ENCODE measurements around the gene ATG16L2. TPM values are rescaled to one million over a fixed set of nuclear protein-coding genes. Genes with fewer than 3 reads are reported as not detected.

ATG16L2 gene
- total and polyA plus RNA-seq, 9 of the 15 experiments (the other 6 are each of a cell fraction or from before 2014, with no cell fraction given) = 0.18 to 11.2 (median 6.2) TPM

GRCh38 chr11:72841397-72841796 is 27.2 kb downstream of the ATG16L2 start:
- Histone ChIP-seq H3K27me3 (ENCODE audit: control insufficient read depth in 2 of 2, insufficient read depth in 2 of 2, low read length in 2 of 2) (no peaks in the 10 kb centered on the region), H3K4me2 (ENCODE audit: insufficient read depth, low read length) (no peak overlapping the region), H3K9ac (ENCODE audit: insufficient read depth in 1 of 2, low read depth in 2 of 2, low read length in 2 of 2) (0 out of 4 replicates have a peak overlapping the region, but pooled peaks of 1 of the 2 experiments have one; percentile 50), H3K27ac (ENCODE audit: extremely low read depth, low read depth, low read length) (no peak overlapping the region), H3K4me1 (replicated peaks in 1 of 2; ENCODE audit: control insufficient read depth in 2 of 2, insufficient read depth in 2 of 2, low read length in 2 of 2) (no peaks in the 10 kb centered on the region; a peak in 1 of 5 replicates), H4K20me1 (replicated peaks; ENCODE audit: control insufficient read depth, insufficient read depth, low read length) (no peaks in the 10 kb centered on the region), H3K9me1 (ENCODE audit: control insufficient read depth, insufficient read depth, low read length) (no peaks in the 10 kb centered on the region), H3K9me3 (replicated peaks; ENCODE audit: control insufficient read depth, insufficient read depth, low read depth, low read length) (no peaks in the 10 kb centered on the region), H2AFZ (ENCODE audit: low read depth, low read length) (no peak overlapping the region), H3K79me2 (ENCODE audit: control insufficient read depth, insufficient read depth, low read length) (no peaks in the 10 kb centered on the region), H3K36me3 (ENCODE audit: control insufficient read depth, insufficient read depth, low read length) (peaks cover 12% of the 10 kb centered on the region; the same call in 1 of the 3 replicates), H3K4me3 (no peak overlapping the region)
- ChIA-PET CTCF (ENCODE audit: low intra/inter-chr PET ratio) (interaction anchor here (1.1 kb wide), 1 partner anchor 17 kb away, joined by 6 read pairs; no protein-coding TSS in a partner anchor), POLR2A (interaction anchor here (1.0 to 1.8 kb wide), 3 partner anchors 9 to 293 kb away, joined by 3 to 7 read pairs (median 4); no protein-coding TSS in a partner anchor)
- ATAC-seq (no peak), FAIRE-seq (no peak), DNase-seq (ENCODE audit: extremely low read depth in 1 of 4, low spot score in 3 of 4) (no peak)
- no TSS peak for BruUV-seq (replicated peaks)
- in situ Hi-C loops (cut with MboI) = no loop called here
- intact Hi-C loops (cut with micrococcal nuclease) = no loop called here
- WGBS (ENCODE audit: insufficient coverage, low coverage, missing lambda C conversion rate) = 60% methylated on average over 7 of the region's 7 CpGs
- no peak for TF ChIP-seq SAFB2 (IDR thresholded peaks at IDR 0.05; ENCODE audit: borderline replicate concordance, low read depth, low read length, severe bottlenecking)
- TF ChIP-seq ZNF3 (CRISPR knock-in tag; IDR thresholded peaks at IDR 0.05) = no peak
- no peak for TF ChIP-seq MITF (IDR thresholded peaks at IDR 0.05)
- no peak for TF ChIP-seq FOXA1 (IDR thresholded peaks at IDR 0.05; ENCODE audit: borderline replicate concordance)
- TF ChIP-seq ESRRB (CRISPR knock-in tag; IDR thresholded peaks at IDR 0.05; ENCODE audit: borderline replicate concordance) = no peak
- no peak for TF ChIP-seq SRF (CRISPR knock-in tag; IDR thresholded peaks at IDR 0.05)
- no peak for TF ChIP-seq TAF9B (IDR thresholded peaks at IDR 0.05; ENCODE audit: partially characterized antibody)
- no peak for TF ChIP-seq TEAD4 (IDR thresholded peaks at IDR 0.05; ENCODE audit: low read length)
- TF ChIP-seq TEAD4 (CRISPR knock-in tag; IDR thresholded peaks at IDR 0.05; ENCODE audit: borderline replicate concordance) = no peak
- no peak for TF ChIP-seq ZKSCAN3 (CRISPR knock-in tag; IDR thresholded peaks at IDR 0.05)
- no peak for TF ChIP-seq SETDB1 (IDR thresholded peaks at IDR 0.05; ENCODE audit: low read length)
- TF ChIP-seq, protein P1, sequence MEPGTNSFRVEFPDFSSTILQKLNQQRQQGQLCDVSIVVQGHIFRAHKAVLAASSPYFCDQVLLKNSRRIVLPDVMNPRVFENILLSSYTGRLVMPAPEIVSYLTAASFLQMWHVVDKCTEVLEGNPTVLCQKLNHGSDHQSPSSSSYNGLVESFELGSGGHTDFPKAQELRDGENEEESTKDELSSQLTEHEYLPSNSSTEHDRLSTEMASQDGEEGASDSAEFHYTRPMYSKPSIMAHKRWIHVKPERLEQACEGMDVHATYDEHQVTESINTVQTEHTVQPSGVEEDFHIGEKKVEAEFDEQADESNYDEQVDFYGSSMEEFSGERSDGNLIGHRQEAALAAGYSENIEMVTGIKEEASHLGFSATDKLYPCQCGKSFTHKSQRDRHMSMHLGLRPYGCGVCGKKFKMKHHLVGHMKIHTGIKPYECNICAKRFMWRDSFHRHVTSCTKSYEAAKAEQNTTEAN (CRISPR knock-in tag; IDR thresholded peaks at IDR 0.05) = no peak
- no peak for TF ChIP-seq ZNF695 (CRISPR knock-in tag; IDR thresholded peaks at IDR 0.05)
- TF ChIP-seq, protein P2, sequence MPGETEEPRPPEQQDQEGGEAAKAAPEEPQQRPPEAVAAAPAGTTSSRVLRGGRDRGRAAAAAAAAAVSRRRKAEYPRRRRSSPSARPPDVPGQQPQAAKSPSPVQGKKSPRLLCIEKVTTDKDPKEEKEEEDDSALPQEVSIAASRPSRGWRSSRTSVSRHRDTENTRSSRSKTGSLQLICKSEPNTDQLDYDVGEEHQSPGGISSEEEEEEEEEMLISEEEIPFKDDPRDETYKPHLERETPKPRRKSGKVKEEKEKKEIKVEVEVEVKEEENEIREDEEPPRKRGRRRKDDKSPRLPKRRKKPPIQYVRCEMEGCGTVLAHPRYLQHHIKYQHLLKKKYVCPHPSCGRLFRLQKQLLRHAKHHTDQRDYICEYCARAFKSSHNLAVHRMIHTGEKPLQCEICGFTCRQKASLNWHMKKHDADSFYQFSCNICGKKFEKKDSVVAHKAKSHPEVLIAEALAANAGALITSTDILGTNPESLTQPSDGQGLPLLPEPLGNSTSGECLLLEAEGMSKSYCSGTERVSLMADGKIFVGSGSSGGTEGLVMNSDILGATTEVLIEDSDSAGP (CRISPR knock-in tag; IDR thresholded peaks at IDR 0.05) = no peak
- no peak for TF ChIP-seq ZMIZ1 (IDR thresholded peaks at IDR 0.05; ENCODE audit: low read depth in 2 of 2, low read length in 2 of 2)

Measured in K562 (cell line).